ENCODE measurements around the gene CDAN1. TPM values are rescaled to one million over a fixed set of nuclear protein-coding genes. Genes with fewer than 3 reads are reported as not detected.
"Not testable (repeated sequence)": the region's sequence is repeated elsewhere in the genome, so short reads cannot be mapped to it uniquely, and the experiment has no call there.

The CDAN1 gene, protein sequence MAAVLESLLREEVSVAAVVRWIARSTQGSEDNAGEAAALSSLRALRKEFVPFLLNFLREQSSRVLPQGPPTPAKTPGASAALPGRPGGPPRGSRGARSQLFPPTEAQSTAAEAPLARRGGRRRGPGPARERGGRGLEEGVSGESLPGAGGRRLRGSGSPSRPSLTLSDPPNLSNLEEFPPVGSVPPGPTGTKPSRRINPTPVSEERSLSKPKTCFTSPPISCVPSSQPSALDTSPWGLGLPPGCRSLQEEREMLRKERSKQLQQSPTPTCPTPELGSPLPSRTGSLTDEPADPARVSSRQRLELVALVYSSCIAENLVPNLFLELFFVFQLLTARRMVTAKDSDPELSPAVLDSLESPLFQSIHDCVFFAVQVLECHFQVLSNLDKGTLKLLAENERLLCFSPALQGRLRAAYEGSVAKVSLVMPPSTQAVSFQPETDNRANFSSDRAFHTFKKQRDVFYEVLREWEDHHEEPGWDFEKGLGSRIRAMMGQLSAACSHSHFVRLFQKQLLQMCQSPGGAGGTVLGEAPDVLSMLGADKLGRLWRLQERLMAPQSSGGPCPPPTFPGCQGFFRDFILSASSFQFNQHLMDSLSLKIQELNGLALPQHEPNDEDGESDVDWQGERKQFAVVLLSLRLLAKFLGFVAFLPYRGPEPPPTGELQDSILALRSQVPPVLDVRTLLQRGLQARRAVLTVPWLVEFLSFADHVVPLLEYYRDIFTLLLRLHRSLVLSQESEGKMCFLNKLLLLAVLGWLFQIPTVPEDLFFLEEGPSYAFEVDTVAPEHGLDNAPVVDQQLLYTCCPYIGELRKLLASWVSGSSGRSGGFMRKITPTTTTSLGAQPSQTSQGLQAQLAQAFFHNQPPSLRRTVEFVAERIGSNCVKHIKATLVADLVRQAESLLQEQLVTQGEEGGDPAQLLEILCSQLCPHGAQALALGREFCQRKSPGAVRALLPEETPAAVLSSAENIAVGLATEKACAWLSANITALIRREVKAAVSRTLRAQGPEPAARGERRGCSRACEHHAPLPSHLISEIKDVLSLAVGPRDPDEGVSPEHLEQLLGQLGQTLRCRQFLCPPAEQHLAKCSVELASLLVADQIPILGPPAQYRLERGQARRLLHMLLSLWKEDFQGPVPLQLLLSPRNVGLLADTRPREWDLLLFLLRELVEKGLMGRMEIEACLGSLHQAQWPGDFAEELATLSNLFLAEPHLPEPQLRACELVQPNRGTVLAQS
- total RNA-seq (2014; rRNA removed; shearing (Covaris generic)): 16.2 and 17.8 TPM in 2 replicates

DNA sequence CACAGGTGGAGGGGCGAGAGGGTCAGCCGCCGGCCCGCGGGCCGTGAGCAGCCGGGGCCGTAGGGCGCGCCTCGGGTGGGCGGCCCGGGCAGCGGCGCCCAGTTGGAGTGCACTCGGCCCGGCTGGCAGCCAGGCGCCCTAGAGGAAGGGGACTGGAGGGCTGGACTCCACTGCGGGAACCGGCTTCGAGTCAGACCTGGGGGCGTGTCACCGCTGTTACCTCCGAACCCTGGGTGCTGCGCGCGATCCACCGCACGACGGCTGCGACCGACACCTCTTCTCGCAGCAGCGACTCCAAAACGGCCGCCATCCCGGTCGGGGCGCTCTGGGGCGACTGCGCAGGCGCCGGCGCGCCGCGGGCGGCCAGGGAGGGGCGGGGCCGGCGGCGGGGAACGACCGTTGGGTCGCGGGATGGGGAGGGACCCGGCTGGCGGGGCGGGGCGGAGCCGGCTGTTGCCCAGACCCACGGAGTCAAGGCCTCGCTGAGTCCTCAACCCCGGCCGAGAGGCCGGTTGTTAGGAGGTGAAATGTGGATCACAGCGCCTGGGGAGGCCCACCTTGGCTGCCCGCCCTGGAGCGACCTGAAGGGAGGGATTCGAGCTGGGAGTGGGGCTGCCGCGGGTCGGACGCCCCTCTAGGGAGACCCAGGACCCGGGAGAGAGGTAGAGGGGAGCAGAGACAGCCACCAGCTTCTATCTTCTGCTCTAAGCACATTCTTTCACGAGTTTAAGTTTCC is at the start of gene CDAN1:
Gene CDAN1 (minus strand): TSS at position 336 of the 736 bp plus-strand sequence. CDS start 26 bp downstream, at position 310.
- peak within 1 kb of the TSS; percentile 86 for H3K4me3 ChIP-seq
- H3K9me3 ChIP-seq (replicated peaks): no peaks in the 10 kb centered on the region
- peaks cover 14% of the 10 kb centered on the region for H3K36me3 ChIP-seq
- DNase-seq: peak; percentile 93
- H3K27me3 ChIP-seq: no peaks in the 10 kb centered on the region
- H3K4me1 ChIP-seq: peaks cover 4% of the 10 kb centered on the region; the same call in 1 of the 2 replicates
- peak within 1 kb of the TSS; percentile 70 for H3K27ac ChIP-seq

DNA sequence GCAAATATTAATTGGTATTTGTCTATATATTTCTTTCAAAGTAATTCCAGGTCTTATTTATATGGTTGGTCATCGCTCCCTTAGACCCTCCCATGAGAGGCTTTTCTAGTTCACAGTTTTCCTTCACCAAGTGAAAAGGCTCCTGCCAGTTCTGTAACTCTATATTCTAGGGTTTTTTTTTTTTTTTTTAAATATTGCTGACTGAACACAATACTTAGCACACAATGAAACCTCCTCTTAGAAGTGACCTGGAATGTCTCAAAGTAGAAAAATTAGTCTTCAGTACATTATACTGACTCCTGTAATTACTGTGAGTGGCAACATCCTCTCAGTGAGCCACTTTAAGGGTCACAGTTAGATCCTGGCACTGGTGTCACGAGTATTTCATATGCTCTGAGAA is 48.6 kb upstream of the CDAN1 start:
- Histone ChIP-seq H3K9me3 (replicated peaks) (no peaks in the 10 kb centered on the region), H3K27me3 (no peaks in the 10 kb centered on the region), H3K4me1 (no peaks in the 10 kb centered on the region), H3K27ac (no peak overlapping the region), H3K36me3 (peaks cover 3% of the 10 kb centered on the region; the same call in 1 of the 2 replicates), H3K4me3 (no peak overlapping the region)
- no peak for DNase-seq

DNA sequence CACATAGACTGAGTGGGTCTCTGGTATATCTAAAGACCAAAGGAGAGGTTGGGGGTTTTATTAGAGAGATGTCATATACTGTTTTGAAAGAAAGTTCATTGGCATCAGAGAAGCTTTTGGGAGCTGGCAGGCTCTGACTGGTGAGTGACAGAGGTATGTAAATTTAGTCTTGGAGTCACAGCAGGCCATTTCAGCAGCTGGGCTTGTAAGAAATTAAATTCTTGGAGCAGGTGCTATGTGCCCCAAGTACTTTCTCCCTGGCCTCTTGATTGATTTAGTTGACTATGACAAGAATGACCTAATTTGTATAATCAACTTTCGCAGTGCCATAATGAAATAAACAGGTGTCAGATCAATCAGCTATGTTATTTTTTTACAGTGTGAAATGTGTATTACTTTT is 47.8 kb upstream of the CDAN1 start:
- no peak overlapping the region for H3K4me3 ChIP-seq
- no peaks in the 10 kb centered on the region for H3K9me3 ChIP-seq (replicated peaks)
- peak overlapping the region; percentile 21; the same call in 1 of the 2 replicates for H3K27ac ChIP-seq
- peaks cover 3% of the 10 kb centered on the region; the same call in 1 of the 2 replicates for H3K36me3 ChIP-seq
- no peaks in the 10 kb centered on the region for H3K27me3 ChIP-seq
- peak in 1 of 2 experiments; percentile 32 for DNase-seq
- no peaks in the 10 kb centered on the region for H3K4me1 ChIP-seq

DNA sequence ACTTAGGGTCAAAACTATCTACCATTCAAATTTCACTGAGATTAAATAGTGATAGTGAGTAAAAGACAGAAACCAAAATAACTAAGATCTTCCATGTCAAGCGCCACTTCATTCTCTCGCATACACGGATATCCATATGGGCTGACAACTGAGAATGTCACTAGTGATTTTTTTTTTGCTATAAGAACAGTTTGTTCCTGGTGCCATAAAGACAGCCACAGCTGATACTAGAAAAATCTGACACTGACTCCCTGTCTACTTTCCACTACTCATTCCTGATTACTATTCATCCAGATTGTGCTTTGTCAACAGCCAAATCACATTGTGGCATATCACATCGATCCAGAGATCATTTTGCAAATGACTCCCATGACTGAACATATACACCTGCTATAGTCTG is 45.8 kb upstream of the CDAN1 start:
- no peaks in the 10 kb centered on the region for H3K9me3 ChIP-seq (replicated peaks)
- no peaks in the 10 kb centered on the region for H3K27me3 ChIP-seq
- no peak overlapping the region for H3K27ac ChIP-seq
- H3K36me3 ChIP-seq: peaks cover 3% of the 10 kb centered on the region; the same call in 1 of the 2 replicates
- H3K4me1 ChIP-seq: no peaks in the 10 kb centered on the region
- H3K4me3 ChIP-seq: no peak overlapping the region
- no peak for DNase-seq

DNA sequence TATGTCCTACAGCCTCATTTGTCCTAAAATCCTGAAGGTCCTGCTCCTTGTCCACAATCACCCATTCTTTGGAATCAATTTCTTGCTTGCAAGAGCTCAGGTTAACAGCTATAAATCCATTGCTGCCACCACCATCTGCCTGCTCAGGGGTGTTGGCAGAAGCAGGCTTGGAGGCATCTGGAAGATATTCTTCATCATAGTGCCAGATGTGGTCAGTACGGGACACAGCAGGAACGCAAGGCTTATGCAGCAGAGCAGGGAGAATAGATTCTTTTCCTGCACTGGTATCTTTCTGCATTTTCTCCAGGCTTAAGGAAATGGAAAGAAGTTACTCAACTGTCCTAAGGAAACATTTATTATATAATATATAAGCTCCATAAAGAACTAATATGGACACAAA is 38.5 kb upstream of the CDAN1 start:
- DNase-seq: no peak
- H3K36me3 ChIP-seq: no peaks in the 10 kb centered on the region
- no peak overlapping the region for H3K27ac ChIP-seq
- H3K4me3 ChIP-seq: no peak overlapping the region
- no peaks in the 10 kb centered on the region for H3K27me3 ChIP-seq
- peaks cover 2% of the 10 kb centered on the region; the same call in 1 of the 2 replicates for H3K9me3 ChIP-seq (replicated peaks)
- H3K4me1 ChIP-seq: no peaks in the 10 kb centered on the region

DNA sequence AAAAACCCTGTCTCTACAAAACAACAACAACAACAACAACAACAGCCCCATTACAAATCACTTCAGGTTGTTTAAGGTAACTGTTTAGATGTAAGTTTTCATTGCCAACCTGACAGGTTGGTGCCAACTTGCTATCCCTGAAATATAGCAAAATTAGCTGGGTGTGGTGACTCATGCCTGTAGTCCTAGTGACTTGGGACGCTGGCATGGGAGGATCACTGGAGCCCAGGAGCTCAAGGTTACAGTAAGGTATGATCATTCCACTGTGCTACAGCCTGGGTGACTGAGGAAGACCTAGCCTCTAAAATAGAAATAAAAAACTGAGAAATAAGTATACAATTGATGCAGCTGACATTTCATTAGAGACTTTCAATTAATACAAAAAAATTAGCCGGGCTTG is 36.0 kb upstream of the CDAN1 start:
- H3K4me1 ChIP-seq: no peaks in the 10 kb centered on the region
- H3K27ac ChIP-seq: no peak overlapping the region
- no peak for DNase-seq
- no peaks in the 10 kb centered on the region; the same call in 1 of the 2 replicates for H3K36me3 ChIP-seq
- peaks cover 4% of the 10 kb centered on the region for H3K9me3 ChIP-seq (replicated peaks)
- no peak overlapping the region for H3K4me3 ChIP-seq
- H3K27me3 ChIP-seq: no peaks in the 10 kb centered on the region

DNA sequence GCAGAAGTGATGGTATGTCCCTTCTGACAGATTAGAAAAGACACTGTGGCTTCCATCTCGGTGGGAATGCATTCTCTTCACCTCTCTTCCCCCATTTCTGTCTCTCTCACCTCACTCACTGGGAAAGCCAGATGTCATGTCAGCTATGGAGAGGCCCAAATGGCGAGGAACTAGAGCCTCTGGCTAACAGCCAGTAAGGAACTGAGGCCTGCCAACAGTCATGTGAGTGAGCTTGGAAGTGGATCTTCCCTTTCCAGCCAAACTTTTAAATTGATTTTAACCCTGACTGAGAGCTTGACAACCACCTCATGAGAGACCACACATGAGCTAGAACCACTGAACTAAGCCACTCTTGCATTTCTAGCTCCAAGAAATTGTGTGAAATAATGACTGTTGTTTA is 35.2 kb upstream of the CDAN1 start:
- no peak for DNase-seq
- H3K4me3 ChIP-seq: no peak overlapping the region
- no peaks in the 10 kb centered on the region for H3K27me3 ChIP-seq
- H3K36me3 ChIP-seq: no peaks in the 10 kb centered on the region; the same call in 1 of the 2 replicates
- no peak overlapping the region for H3K27ac ChIP-seq
- H3K4me1 ChIP-seq: no peaks in the 10 kb centered on the region
- peaks cover 4% of the 10 kb centered on the region for H3K9me3 ChIP-seq (replicated peaks)

DNA sequence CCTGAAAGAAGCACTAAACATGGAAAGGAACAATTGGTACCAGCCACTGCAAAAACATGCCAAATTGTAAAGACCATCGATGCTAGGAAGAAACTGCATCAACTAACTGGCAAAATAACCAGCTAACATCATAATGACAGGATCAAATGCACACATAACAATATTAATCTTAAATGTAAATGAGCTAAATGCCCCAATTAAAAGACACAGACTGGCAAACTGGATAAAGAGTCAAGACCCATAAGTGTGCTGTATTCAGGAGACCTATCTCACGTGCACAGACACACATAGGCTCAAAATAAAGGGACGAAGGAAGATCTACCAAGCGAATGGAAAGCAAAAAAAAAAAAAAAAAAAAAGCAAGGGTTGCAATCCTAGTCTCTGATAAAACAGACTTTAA is 29.2 kb upstream of the CDAN1 start:
- H3K27me3 ChIP-seq, H3K4me1 ChIP-seq, H3K27ac ChIP-seq, H3K4me3 ChIP-seq, DNase-seq, H3K36me3 ChIP-seq: not testable (repeated sequence)
- H3K9me3 ChIP-seq (replicated peaks): peaks cover 16% of the 10 kb centered on the region

DNA sequence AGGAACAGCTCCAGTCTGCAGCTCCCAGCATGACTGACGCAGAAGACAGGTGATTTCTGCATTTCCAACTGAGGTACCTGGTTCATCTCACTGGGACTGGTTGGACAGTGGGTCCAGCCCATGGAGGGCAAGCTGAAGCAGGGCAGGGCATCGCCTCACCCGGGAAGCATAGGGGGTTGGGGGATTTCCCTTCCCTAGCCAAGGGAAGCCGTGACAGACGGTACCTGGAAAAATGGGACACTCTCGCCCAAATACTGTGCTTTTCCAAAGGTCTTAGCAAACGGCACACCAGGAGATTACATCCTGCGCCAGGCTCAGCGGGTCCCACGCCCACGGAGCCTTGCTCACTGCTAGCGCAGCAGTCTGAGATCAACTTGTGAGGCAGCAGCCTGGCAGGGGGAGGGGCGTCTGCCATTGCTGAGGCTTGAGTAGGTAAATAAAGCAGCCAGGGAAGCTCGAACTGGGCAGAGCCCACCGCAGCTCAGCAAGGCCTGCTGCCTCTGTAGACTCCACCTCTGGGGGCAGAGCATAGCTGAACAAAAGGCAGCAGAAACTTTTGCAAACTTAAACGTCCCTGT is 27.3 kb upstream of the CDAN1 start:
- DNase-seq, H3K27ac ChIP-seq, H3K4me3 ChIP-seq, H3K27me3 ChIP-seq, H3K4me1 ChIP-seq, H3K36me3 ChIP-seq: not testable (repeated sequence)
- peaks cover 20% of the 10 kb centered on the region for H3K9me3 ChIP-seq (replicated peaks)

DNA sequence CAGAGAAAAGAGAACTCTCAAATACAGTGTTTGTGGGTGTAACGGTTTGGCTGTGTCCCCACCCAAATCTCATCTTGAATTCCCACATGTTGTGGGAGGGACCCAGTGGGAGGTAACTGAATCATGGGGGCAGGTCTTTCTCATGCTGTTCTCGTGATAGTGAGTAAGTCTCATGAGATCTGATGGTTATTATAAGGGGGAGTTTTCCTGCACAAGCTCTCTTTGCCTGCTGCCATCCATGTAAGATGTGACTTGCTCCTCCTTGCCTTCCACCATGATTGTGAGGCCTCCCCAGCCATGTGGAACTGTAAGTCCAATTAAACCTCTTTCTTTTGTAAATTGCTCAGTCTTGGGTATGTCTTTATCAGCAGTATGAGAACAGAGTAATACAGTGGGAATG is 24.9 kb upstream of the CDAN1 start:
- H3K4me3 ChIP-seq, DNase-seq, H3K4me1 ChIP-seq, H3K36me3 ChIP-seq, H3K27me3 ChIP-seq, H3K27ac ChIP-seq: not testable (repeated sequence)
- peaks cover 19% of the 10 kb centered on the region for H3K9me3 ChIP-seq (replicated peaks)

DNA sequence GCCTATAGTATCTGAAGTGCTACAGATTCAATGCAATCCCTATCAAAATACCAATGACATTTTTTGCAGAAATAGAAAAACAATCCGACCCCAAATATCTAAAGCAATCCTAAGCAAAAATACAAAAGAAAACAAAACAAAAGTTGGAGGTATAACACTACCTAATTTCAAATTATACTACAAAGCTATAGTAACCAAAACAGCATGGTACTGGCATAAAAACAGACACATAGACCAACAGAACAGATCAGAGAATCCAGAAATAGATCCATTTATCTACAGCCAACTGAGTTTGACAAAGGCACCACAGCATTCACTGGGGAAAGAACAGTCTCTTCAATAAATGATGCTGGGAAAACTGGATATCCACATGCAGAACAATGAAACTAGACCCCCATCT is 23.8 kb upstream of the CDAN1 start:
- peaks cover 17% of the 10 kb centered on the region for H3K9me3 ChIP-seq (replicated peaks)
- no peaks in the 10 kb centered on the region for H3K27me3 ChIP-seq
- H3K27ac ChIP-seq: no peak overlapping the region
- H3K36me3 ChIP-seq: no peaks in the 10 kb centered on the region
- H3K4me3 ChIP-seq: no peak overlapping the region
- no peaks in the 10 kb centered on the region for H3K4me1 ChIP-seq
- no peak for DNase-seq

DNA sequence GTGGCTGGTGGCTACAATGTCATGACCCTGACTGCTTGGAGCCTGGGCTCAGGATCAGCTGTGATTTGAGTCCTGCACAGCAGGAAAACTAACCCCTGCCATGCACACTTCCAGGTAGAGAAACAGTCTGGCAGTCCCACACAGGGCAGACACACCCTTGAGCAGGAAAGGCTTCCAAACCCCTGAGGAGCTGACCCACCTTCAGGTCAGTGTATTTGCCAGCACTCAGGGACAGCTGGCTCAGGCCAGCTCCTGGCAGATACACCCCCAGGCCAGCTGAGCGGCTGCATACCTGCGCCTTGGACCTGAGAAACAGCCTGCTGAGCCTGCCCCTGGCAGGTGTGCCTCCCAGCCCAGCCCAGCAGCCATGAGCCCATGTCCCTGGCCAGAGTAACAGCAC is 22.2 kb upstream of the CDAN1 start:
- Histone ChIP-seq H3K4me3 (no peak overlapping the region), H3K9me3 (replicated peaks) (peaks cover 17% of the 10 kb centered on the region), H3K27ac (no peak overlapping the region), H3K4me1 (no peaks in the 10 kb centered on the region), H3K36me3 (no peaks in the 10 kb centered on the region), H3K27me3 (no peaks in the 10 kb centered on the region)
- DNase-seq: no peak

DNA sequence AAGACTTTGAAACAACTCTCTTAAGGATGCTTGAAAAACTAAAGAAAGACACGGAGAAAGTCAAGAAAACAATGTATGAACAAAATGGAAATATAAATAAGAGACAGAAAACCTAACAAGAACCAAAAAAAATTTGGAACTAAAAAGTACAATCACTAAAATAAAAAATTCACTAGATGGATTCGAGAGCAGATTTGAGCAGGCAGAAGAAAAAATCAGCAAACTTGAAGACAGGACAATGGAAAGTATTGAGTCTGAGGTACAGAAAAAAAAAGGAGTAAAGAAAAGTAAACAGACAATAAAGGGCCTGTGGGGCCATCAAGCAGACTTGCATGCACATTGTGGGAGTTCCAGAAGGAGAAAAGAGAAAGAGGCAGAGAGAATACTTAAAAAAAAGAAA is 13.4 kb upstream of the CDAN1 start:
- DNase-seq: no peak
- H3K27me3 ChIP-seq: no peaks in the 10 kb centered on the region
- H3K4me3 ChIP-seq: no peak overlapping the region
- peaks cover 2% of the 10 kb centered on the region; the same call in 1 of the 2 replicates for H3K9me3 ChIP-seq (replicated peaks)
- no peaks in the 10 kb centered on the region; the same call in none of the 2 replicates for H3K36me3 ChIP-seq
- H3K4me1 ChIP-seq: no peaks in the 10 kb centered on the region
- no peak overlapping the region for H3K27ac ChIP-seq

DNA sequence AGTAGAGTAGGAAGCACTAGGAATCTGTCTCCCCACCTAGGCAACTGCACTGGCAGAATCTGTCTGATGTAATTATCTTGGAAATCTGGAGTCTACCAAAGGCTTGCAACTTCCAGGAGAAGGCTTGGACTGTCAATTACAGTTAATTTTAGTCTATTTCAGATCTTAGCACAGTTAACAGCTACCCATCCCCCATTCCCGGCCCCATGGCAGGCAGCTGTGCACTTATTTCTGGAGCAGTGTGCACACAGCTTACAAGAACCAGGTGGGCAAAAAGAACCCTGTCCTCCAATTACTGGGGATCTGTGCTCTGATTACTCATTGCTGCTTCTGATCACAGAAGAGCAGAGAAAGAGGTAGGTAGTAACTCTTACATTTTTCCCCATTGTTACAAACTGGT is 12.3 kb upstream of the CDAN1 start:
- Histone ChIP-seq H3K4me3 (no peak overlapping the region), H3K4me1 (no peaks in the 10 kb centered on the region), H3K9me3 (replicated peaks) (peaks cover 2% of the 10 kb centered on the region; the same call in 1 of the 2 replicates), H3K27ac (no peak overlapping the region), H3K36me3 (no peaks in the 10 kb centered on the region; the same call in none of the 2 replicates), H3K27me3 (no peaks in the 10 kb centered on the region)
- no peak for DNase-seq
